Activated T-helper 1 cell treated with anti-CD3 and anti-CD28 coated beads, Interleukin-12 subunit alpha, Interleukin-12 subunit beta, Interleukin-2, Interleukin-4 antibody, amounts not matched to agents 30 ng/mL and 10 ng/mL and 1 ng/mL, durations not matched to agents 14 hours and 24 hours and 36 hours (primary cell): ENCODE measurements around the gene KNCN. TPM values are rescaled to one million over a fixed set of nuclear protein-coding genes. Genes with fewer than 3 reads are reported as not detected.

Source experiments
- DNase-seq: peaks from one replicate; pipeline ENCODE4 v3.0.0; 2021; ENCODE audit warnings: low spot score
- H3K27ac Mint-ChIP-seq: one replicate; pipeline ENCODE4 v1.8.0; 2021; ENCODE audit warnings: mild to moderate bottlenecking, mixed read lengths
- H3K27me3 Mint-ChIP-seq: one replicate; pipeline ENCODE4 v1.8.0; 2022; ENCODE audit warnings: mild to moderate bottlenecking, moderate library complexity, mixed read lengths; ENCODE audit not compliant: insufficient read depth
- H3K36me3 Mint-ChIP-seq: one replicate; pipeline ENCODE4 v1.8.0; 2021; ENCODE audit warnings: low read depth, mixed read lengths
- H3K4me1 Mint-ChIP-seq: one replicate; pipeline ENCODE4 v1.8.0; 2021; ENCODE audit warnings: low read depth, mixed read lengths
- H3K4me3 Mint-ChIP-seq: one replicate; pipeline ENCODE4 v1.8.0; 2021; ENCODE audit warnings: mild to moderate bottlenecking, moderate library complexity, mixed read lengths
- H3K9me3 Mint-ChIP-seq: one replicate; pipeline ENCODE4 v1.8.0; 2021; ENCODE audit warnings: mixed read lengths
- intact Hi-C: fragments of 100-400 bp; cut with micrococcal nuclease; formaldehyde crosslinking; loops from one replicate; pipeline ENCODE4 v1.15.1; 2024
- total RNA-seq: library from RNA; stranded (reverse); gene quantifications from 2 replicates; pipeline ENCODE4 v1.2.3, GENCODE V29; 2022

KNCN gene
- total RNA-seq, 1 donor from 2014 or later, result not detected

DNA sequence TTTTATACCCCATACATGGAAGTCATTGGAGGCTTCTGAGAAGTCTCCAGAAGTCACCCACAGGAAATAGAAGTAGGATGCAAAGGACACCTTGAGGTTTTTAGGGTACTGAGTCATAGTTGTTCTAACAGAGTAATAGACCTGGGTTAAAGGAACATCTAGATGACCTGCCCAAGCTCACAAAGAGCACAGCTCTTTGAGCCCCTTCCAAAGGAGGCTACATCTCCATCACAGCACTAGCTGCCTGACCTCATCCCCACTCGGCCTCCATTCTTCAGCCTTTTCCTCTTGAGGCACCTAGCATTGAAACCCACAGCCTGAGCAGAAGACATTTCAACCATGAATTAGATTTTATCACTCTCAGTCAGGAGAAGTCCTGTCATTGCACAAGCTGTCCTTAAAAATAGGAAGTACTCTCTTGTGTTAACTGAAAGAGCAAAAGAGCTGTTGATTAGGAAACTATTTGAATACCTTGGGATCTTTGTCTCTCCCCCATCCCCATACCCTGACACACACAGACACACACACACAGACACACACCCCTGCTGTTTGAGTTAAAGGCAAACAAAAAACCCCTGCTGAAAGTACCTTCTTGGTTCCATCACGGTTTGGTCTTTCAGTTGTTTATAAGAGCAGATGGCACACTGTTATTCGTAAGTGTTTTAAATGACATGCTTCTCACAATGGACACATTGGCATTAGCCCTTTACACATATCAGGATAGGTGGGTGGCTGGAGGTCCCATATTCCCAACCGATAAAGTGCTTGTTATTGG, 30.4 kb upstream of the KNCN start:
- Mint-ChIP-seq H3K9me3 (no peaks in the 10 kb centered on the region), H3K27me3 (no peaks in the 10 kb centered on the region), H3K27ac (peak overlapping the region; percentile 96), H3K36me3 (peaks cover 47% of the 10 kb centered on the region), H3K4me1 (peaks cover 58% of the 10 kb centered on the region), H3K4me3 (peak overlapping the region; percentile 70)
- intact Hi-C loops, result loop anchor here (1.0 to 5.0 kb wide), 5 partner anchors 13 to 137 kb away; partner anchors contain the start of genes ATPAF1, EFCAB14, MKNK1 and MOB3C
- DNase-seq, result peak; percentile 45

DNA sequence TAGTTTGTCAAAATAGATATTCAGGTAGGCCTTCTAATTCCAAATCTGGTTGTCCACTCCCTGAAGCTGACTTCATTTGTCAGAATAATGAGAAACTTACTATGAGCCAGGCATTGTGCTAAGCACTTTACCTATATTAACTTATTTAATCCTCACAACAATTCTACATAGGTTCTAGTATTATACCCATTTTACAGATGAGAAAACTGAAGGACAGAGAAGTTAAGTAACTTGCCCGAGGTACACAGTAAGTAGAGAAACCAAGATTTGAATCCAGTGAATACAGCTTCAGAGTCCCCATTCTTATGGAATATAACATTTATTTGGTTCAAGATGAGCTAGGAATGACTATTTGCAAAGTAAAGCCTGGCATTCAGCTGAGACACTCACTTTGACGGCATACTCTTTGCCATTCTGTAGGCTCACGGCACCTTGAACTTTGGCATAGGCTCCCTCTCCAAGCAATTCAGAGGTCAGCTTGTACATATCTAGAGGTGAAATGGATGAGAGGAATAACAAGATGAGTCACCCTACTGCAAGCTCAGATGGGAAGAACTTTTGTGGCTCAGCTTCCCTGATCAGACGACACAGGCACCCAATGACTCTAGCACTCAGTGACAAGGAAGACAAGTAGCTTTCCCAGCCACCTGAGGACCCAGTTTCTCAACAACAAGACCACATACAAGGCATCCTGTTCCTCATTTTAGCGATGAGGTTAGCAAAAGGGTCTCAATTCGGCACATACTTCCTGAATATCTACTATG, 28.9 kb upstream of the KNCN start:
- Mint-ChIP-seq H3K27ac (peak overlapping the region; percentile 96), H3K27me3 (no peaks in the 10 kb centered on the region), H3K4me3 (peak overlapping the region; percentile 71), H3K36me3 (peaks cover 53% of the 10 kb centered on the region), H3K9me3 (no peaks in the 10 kb centered on the region), H3K4me1 (peaks cover 58% of the 10 kb centered on the region)
- no peak for DNase-seq
- intact Hi-C loops, result loop anchor here (5.0 kb wide), 1 partner anchor 87 kb away; the partner anchor contains the start of gene ATPAF1

DNA sequence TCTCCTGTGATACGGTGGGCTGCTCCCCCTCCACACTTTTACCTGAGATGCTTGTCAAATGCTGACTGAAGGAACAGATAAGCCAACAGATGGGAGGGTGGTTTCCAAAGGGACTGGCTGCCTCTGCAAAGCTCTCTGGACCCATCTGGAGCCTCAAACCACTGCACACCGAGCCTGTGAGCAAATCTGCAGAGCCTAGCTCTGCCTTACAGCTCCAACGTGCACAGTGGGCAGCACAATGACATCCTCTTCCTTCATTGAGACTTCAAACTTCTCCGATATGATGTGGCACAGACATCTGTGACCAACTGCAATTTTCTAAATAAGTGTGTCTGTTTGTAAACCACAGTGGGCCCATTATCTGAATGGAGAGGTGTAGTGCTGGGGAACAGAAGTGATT, 26.2 kb upstream of the KNCN start:
- Mint-ChIP-seq H3K27ac (peak overlapping the region; percentile 21), H3K9me3 (no peaks in the 10 kb centered on the region), H3K4me3 (no peak overlapping the region), H3K4me1 (peaks cover 50% of the 10 kb centered on the region), H3K27me3 (no peaks in the 10 kb centered on the region), H3K36me3 (peaks cover 55% of the 10 kb centered on the region)
- intact Hi-C loops, result no loop called here
- DNase-seq, result no peak

DNA sequence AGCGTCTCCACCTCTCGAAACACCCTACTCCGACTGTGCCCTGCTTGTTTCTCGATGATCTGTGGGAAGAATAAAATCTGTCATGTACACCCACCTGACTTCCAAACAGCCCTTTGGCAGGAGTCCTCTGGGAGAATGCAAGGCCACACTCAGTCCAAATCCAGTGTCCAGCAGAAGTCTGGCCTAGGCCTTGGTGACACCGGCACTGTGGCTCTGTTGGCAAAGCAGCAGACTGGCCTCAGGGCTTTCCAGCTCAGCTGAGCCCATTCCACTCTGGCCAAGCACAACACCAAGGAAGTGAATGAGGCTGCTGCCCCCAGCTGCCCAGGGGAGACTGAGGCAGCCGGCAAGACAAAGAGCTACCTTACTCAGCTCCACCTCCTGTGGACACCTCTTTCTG, 25.1 kb upstream of the KNCN start:
- peaks cover 52% of the 10 kb centered on the region for H3K36me3 Mint-ChIP-seq
- no peaks in the 10 kb centered on the region for H3K9me3 Mint-ChIP-seq
- H3K4me1 Mint-ChIP-seq, result peaks cover 39% of the 10 kb centered on the region
- intact Hi-C loops, result no loop called here
- no peaks in the 10 kb centered on the region for H3K27me3 Mint-ChIP-seq
- H3K4me3 Mint-ChIP-seq, result no peak overlapping the region
- no peak for DNase-seq
- H3K27ac Mint-ChIP-seq, result no peak overlapping the region

DNA sequence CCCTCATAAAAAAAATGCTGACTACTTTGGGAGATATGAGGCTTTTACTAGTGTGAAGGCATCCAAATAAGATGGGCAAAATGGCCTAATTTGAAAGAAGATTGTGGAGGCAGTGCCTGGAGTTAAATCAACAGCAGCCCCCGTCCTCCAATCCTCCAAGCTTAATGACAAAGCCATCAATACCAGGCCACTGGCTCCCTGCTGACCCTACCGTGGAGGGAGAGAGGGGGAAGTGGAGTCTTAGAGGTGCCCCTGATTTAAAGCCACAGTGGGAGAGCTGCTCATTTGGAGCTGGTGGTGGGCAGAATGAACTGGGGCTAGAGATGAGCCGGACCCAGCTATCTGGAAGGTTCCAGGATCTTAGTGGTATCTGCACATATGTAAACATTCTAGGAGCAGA, 24.3 kb upstream of the KNCN start:
- H3K9me3 Mint-ChIP-seq, result no peaks in the 10 kb centered on the region
- peaks cover 52% of the 10 kb centered on the region for H3K36me3 Mint-ChIP-seq
- H3K27me3 Mint-ChIP-seq, result no peaks in the 10 kb centered on the region
- no peak for DNase-seq
- no peak overlapping the region for H3K27ac Mint-ChIP-seq
- intact Hi-C loops, result no loop called here
- no peak overlapping the region for H3K4me3 Mint-ChIP-seq
- H3K4me1 Mint-ChIP-seq, result peaks cover 34% of the 10 kb centered on the region

DNA sequence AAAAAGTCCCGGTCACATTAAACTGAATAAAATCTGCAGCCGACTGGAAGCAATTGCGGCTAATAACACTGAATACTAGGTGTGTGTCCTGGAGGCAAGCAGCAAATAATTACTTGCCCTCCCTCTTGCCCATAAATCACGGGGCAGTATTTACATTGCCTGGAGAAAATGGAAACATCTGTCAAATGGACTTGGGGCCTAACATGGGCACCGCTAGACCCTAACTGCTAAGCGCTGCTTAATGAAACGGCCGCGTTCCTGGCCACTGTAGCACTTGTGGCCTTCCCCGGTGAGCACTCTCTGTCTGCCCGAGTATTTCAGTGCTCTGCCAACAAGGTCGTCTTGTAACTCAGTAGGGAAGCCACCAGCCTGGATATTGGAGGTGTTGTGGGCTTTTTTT, 23.9 kb upstream of the KNCN start:
- H3K27me3 Mint-ChIP-seq, result no peaks in the 10 kb centered on the region
- intact Hi-C loops, result no loop called here
- H3K36me3 Mint-ChIP-seq, result peaks cover 47% of the 10 kb centered on the region
- H3K27ac Mint-ChIP-seq, result no peak overlapping the region
- no peaks in the 10 kb centered on the region for H3K9me3 Mint-ChIP-seq
- H3K4me3 Mint-ChIP-seq, result no peak overlapping the region
- peaks cover 29% of the 10 kb centered on the region for H3K4me1 Mint-ChIP-seq
- DNase-seq, result no peak

DNA sequence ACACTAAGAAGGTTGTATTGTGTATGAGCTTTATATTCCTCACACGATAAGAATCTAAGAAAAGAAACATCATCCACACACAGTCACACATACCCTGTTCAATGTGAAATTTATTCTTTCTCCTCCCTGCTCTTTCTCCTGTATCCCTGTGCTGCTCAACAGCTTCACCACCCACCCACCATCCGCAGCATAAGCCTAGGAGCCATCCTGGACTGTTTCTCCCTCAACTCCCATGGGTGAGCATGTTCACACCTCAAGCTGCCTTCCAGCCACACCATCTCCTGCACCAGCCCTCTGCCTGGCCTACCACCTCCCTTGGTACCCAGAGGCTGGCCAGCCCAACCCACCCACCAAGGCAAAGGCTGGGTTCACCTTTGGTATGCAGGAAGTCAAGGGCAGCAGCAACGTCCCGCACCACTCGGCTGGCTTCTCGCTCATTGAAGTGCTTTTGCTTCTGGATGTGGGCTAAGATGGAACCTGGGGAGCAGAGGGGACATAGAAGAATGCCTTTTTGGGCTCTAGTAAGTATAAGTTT, 20.3 kb upstream of the KNCN start:
- peaks cover 35% of the 10 kb centered on the region for H3K36me3 Mint-ChIP-seq
- no peak overlapping the region for H3K4me3 Mint-ChIP-seq
- intact Hi-C loops, result no loop called here
- H3K27me3 Mint-ChIP-seq, result no peaks in the 10 kb centered on the region
- H3K4me1 Mint-ChIP-seq, result peaks cover 6% of the 10 kb centered on the region
- no peak for DNase-seq
- H3K9me3 Mint-ChIP-seq, result no peaks in the 10 kb centered on the region
- H3K27ac Mint-ChIP-seq, result no peak overlapping the region

DNA sequence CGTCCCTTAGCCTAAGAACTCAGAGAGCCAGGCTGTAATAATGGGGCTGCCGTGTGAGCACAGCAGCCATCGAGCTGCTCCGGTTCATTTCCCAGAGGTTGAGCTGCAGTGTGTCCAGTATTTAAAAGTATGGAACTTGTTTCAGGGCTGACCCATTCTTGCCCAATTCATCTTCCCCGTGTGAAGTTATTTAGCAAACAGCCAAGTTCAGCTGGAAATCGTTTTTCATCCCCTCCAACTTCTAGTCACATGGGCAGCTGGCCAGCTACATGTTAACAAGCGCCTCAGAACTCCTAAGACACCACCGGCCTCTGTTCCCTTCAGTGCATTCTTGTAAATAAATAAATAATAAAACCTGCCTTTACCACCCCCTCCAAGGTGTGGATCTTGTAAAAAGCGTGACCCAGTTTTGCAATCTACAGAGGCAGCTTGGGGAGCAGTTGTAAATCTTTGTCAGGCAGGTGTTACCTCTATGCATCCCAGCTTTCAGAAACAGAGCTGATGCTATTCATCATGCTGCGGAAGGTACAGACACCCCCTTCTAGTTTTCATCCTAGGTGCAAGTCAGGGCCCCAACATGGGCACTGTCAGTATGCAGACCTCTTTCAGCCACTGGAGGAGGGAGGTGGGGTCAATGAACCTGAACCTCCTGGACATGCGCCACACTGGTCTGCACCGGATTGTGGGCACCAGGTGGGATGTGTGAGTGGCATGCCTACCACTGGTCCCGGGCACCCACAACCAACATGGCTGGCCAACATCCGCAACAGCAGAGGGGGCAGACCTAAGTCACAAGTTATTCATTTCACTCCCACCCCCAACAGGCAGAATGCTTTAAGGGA, 18.7 kb upstream of the KNCN start:
- Mint-ChIP-seq H3K27ac (no peak overlapping the region), H3K36me3 (peaks cover 37% of the 10 kb centered on the region)

DNA sequence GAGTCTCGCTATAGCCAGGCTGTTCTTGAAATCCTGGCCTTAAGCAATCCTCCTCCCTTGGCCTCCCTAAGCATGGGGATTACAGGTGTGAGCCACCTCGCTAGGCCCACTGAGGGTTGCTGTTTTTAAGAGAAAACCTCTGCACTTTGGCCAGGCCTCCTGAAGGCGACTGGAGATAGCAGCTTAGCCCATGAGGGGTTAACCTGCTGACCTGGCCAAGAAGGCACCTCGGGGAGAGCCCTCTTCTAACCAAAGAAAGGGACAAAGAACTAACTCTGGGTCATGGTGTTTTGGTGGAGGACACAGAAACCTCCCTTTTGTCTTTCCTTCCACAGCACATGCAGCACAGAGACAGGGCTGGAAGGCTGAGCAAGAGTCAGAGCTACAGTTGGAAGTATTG, 17.7 kb upstream of the KNCN start:
- Mint-ChIP-seq H3K27me3 (no peaks in the 10 kb centered on the region), H3K4me1 (peaks cover 6% of the 10 kb centered on the region), H3K27ac (no peak overlapping the region), H3K4me3 (no peak overlapping the region), H3K36me3 (peaks cover 42% of the 10 kb centered on the region), H3K9me3 (no peaks in the 10 kb centered on the region)
- DNase-seq, result no peak
- intact Hi-C loops, result no loop called here

More for the DNA sequence above, 18.7 kb upstream of the KNCN start:
- Mint-ChIP-seq H3K4me1 (peaks cover 6% of the 10 kb centered on the region), H3K4me3 (no peak overlapping the region), H3K27me3 (no peaks in the 10 kb centered on the region), H3K9me3 (no peaks in the 10 kb centered on the region)
- intact Hi-C loops, result no loop called here
- DNase-seq, result no peak

DNA sequence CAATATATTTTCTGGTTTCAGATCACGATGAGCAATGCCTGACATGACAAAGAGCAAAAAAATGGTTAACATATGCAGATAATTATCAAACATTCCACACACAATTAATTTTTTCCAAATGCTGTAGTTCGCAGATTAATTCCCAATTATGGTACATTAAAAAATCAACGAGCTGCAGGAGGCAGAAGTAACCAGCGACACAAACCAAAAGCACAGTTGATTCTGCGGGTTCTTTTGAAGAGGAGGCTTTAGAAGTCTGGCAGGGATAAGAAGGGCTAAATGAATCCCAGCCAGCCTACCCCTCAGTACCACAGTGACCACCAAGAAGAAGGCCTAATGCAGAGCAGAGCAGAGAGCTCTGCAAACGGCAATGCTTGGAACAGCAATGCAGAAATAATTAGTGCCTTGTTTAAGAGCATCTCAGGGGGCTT, 17.0 kb upstream of the KNCN start:
- peaks cover 39% of the 10 kb centered on the region for H3K36me3 Mint-ChIP-seq
- H3K4me3 Mint-ChIP-seq, result no peak overlapping the region
- no peaks in the 10 kb centered on the region for H3K9me3 Mint-ChIP-seq
- no peaks in the 10 kb centered on the region for H3K27me3 Mint-ChIP-seq
- no peak overlapping the region for H3K27ac Mint-ChIP-seq
- peaks cover 6% of the 10 kb centered on the region for H3K4me1 Mint-ChIP-seq
- DNase-seq, result no peak
- intact Hi-C loops, result no loop called here

DNA sequence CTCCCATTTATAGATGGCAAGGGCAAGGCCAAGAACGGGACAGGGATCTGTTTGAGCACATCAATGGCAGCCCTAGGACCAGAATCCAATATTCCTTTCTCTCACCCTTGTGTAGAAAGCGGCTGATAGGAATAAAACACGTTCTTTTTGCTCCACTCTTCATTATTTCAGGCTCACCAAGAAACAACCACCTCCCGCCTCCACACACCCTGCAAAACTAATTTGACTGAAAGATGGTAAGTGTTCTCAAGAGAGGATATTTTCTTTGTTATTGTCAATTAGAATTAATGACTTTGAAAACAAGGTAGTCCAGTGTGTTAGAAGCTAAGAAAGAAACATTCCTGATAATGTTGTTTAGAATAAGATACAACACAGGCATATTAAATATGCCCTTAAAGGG, 11.9 kb upstream of the KNCN start:
- Mint-ChIP-seq H3K36me3 (peaks cover 41% of the 10 kb centered on the region), H3K9me3 (no peaks in the 10 kb centered on the region), H3K27ac (no peak overlapping the region), H3K4me1 (no peaks in the 10 kb centered on the region), H3K4me3 (no peak overlapping the region), H3K27me3 (no peaks in the 10 kb centered on the region)
- DNase-seq, result no peak
- intact Hi-C loops, result no loop called here

DNA sequence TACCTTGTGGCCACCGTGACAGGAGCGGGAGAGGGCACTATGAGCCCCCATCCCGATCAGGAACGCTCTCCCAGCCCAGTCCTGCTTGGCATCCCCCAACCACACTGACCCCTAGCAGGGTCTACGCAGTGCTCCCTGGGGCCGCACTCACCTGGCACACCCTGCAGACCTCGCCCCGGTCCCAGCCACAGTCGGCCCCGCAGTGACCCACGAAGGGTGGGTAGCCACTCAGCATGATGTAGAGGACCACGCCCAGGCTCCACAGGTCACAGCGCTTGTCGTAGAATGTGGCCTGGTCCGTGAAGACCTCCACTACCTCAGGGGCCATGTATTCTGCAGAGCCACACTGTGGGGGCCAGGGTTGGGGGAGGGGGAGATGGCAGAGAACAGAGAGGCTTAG, 11.1 kb upstream of the KNCN start:
- Mint-ChIP-seq H3K27ac (no peak overlapping the region), H3K27me3 (no peaks in the 10 kb centered on the region), H3K36me3 (peaks cover 40% of the 10 kb centered on the region), H3K9me3 (no peaks in the 10 kb centered on the region), H3K4me1 (peaks cover 1% of the 10 kb centered on the region), H3K4me3 (no peak overlapping the region)
- intact Hi-C loops, result no loop called here
- no peak for DNase-seq
